ENCODE data around the gene DTWD2. TPM values are rescaled to one million over a fixed set of nuclear protein-coding genes. Genes with fewer than 3 reads are reported as not detected.
"Not testable (repeated sequence)": the region's sequence is repeated elsewhere in the genome, so short reads cannot be mapped to it uniquely, and the experiment has no call there.

The DTWD2 gene
- total and polyA plus RNA-seq, 2 experiments from 2014 or later: 2.5 to 14.1 TPM

DNA sequence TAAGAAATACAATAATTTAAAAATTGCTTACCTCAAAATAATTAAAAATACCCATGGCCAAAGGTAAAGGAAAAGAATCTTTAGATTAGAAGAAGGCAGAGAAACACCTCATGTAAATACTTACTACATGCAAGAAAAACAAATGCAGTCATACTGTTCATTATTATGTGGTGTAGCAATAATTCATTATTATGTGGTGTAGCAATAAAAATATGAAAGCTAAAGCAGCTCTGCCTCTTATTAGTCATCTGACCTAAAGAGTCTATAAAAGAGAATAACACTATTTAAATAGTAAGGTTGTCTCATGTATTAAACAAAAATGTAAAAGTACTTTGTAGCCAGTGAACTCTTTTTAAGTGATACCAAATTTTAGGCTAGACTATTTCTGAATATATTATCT lies 6.6 kb downstream of the DTWD2 start:
- Histone ChIP-seq H3K4me2 (no peak overlapping the region), H3K79me2 (peaks cover 23% of the 10 kb centered on the region), H3K9me2 (replicated peaks; ENCODE audit: insufficient read depth) (no peaks in the 10 kb centered on the region), H3K9me3 (ENCODE audit: low read depth) (no peaks in the 10 kb centered on the region), H3K4me1 (ENCODE audit: insufficient read depth) (no peaks in the 10 kb centered on the region), H3K27me3 (no peaks in the 10 kb centered on the region), H2AFZ (no peak overlapping the region), H3K4me3 (no peak overlapping the region), H4K20me1 (ENCODE audit: insufficient read depth, poor library complexity, severe bottlenecking) (no peaks in the 10 kb centered on the region), H3K36me3 (replicated peaks; ENCODE audit: insufficient read depth, low read depth) (no peaks in the 10 kb centered on the region), H3K27ac (no peak overlapping the region)
- TF ChIP-seq EZH2 (IDR thresholded peaks at IDR 0.05; ENCODE audit: borderline replicate concordance) (no peak), EZH2phosphoT487 (IDR thresholded peaks at IDR 0.05; ENCODE audit: low read depth, severe bottlenecking, unreplicated experiment) (no peak)
- TF ChIP-seq, protein P1, sequence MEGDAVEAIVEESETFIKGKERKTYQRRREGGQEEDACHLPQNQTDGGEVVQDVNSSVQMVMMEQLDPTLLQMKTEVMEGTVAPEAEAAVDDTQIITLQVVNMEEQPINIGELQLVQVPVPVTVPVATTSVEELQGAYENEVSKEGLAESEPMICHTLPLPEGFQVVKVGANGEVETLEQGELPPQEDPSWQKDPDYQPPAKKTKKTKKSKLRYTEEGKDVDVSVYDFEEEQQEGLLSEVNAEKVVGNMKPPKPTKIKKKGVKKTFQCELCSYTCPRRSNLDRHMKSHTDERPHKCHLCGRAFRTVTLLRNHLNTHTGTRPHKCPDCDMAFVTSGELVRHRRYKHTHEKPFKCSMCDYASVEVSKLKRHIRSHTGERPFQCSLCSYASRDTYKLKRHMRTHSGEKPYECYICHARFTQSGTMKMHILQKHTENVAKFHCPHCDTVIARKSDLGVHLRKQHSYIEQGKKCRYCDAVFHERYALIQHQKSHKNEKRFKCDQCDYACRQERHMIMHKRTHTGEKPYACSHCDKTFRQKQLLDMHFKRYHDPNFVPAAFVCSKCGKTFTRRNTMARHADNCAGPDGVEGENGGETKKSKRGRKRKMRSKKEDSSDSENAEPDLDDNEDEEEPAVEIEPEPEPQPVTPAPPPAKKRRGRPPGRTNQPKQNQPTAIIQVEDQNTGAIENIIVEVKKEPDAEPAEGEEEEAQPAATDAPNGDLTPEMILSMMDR (IDR thresholded peaks at IDR 0.05; ENCODE audit: poor library complexity): no peak
- DNase-seq (ENCODE audit: low spot score): no peak

DNA sequence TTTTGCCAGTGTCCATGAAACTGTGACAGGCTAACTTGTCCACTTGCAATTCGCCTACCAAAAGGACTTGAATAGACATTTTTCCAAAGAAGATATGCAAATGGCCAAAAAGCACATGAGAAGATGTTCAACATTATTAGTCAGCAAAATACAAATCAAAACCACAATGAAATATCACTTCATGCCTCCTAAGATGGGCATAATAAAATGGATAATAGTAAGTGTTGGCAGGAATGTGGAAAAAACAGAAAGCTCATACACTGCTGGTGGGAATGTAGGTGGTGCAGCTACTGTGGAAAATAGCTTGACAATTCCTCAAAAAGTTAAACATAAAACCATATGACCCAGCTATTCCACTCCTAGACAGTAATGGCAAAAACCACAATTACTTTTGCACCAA lies 7.9 kb downstream of the DTWD2 start:
- DNase-seq (ENCODE audit: low spot score): no peak
- H3K9me3 ChIP-seq (ENCODE audit: low read depth): no peaks in the 10 kb centered on the region
- no peak overlapping the region for H3K4me2 ChIP-seq
- H4K20me1 ChIP-seq (ENCODE audit: insufficient read depth, poor library complexity, severe bottlenecking): no peaks in the 10 kb centered on the region
- no peak overlapping the region for H2AFZ ChIP-seq
- H3K27me3 ChIP-seq: no peaks in the 10 kb centered on the region
- no peaks in the 10 kb centered on the region for H3K36me3 ChIP-seq (replicated peaks; ENCODE audit: insufficient read depth, low read depth)
- TF ChIP-seq, protein P1 (IDR thresholded peaks at IDR 0.05; ENCODE audit: poor library complexity): no peak
- no peak for TF ChIP-seq EZH2 (IDR thresholded peaks at IDR 0.05; ENCODE audit: borderline replicate concordance)
- no peak for TF ChIP-seq EZH2phosphoT487 (IDR thresholded peaks at IDR 0.05; ENCODE audit: low read depth, severe bottlenecking, unreplicated experiment)
- no peaks in the 10 kb centered on the region for H3K9me2 ChIP-seq (replicated peaks; ENCODE audit: insufficient read depth)
- no peaks in the 10 kb centered on the region for H3K4me1 ChIP-seq (ENCODE audit: insufficient read depth)
- H3K79me2 ChIP-seq: peaks cover 11% of the 10 kb centered on the region
- WGBS (ENCODE audit: low lambda C conversion rate, missing lambda C conversion rate): 91% methylated on average over 1 of the region's 1 CpG
- no peak overlapping the region for H3K27ac ChIP-seq
- no peak overlapping the region for H3K4me3 ChIP-seq

DNA sequence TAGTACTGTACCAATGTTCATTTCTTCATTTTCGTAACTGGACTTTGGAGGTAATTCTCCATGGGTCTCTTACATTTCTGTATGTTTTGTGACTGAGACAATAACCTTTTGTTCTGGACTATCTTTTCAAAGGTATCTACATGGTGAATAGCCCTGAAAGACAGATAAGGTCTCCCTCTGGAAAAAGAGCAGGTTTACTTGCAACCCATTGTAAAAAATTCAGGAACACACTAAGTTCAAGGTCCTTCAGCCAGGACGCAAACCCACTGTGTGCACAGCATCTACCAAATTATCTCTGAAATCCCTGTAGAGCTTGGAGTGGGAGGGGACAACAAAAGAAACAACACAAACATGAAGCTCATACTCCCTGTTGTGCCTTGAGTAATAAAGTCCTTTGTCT lies 8.3 kb downstream of the DTWD2 start:
- DNase-seq (ENCODE audit: low spot score): no peak
- 72% methylated on average over 2 of the region's 2 CpGs for WGBS (ENCODE audit: low lambda C conversion rate, missing lambda C conversion rate)
- Histone ChIP-seq H3K4me1 (ENCODE audit: insufficient read depth) (no peaks in the 10 kb centered on the region), H3K9me3 (ENCODE audit: low read depth) (no peaks in the 10 kb centered on the region), H2AFZ (no peak overlapping the region), H3K9me2 (replicated peaks; ENCODE audit: insufficient read depth) (no peaks in the 10 kb centered on the region), H3K4me3 (no peak overlapping the region), H3K27me3 (no peaks in the 10 kb centered on the region), H3K36me3 (replicated peaks; ENCODE audit: insufficient read depth, low read depth) (no peaks in the 10 kb centered on the region), H3K27ac (no peak overlapping the region), H3K4me2 (no peak overlapping the region), H3K79me2 (peaks cover 10% of the 10 kb centered on the region), H4K20me1 (ENCODE audit: insufficient read depth, poor library complexity, severe bottlenecking) (no peaks in the 10 kb centered on the region)
- TF ChIP-seq EZH2 (IDR thresholded peaks at IDR 0.05; ENCODE audit: borderline replicate concordance) (no peak), EZH2phosphoT487 (IDR thresholded peaks at IDR 0.05; ENCODE audit: low read depth, severe bottlenecking, unreplicated experiment) (no peak)
- TF ChIP-seq, protein P1 (IDR thresholded peaks at IDR 0.05; ENCODE audit: poor library complexity): no peak

DNA sequence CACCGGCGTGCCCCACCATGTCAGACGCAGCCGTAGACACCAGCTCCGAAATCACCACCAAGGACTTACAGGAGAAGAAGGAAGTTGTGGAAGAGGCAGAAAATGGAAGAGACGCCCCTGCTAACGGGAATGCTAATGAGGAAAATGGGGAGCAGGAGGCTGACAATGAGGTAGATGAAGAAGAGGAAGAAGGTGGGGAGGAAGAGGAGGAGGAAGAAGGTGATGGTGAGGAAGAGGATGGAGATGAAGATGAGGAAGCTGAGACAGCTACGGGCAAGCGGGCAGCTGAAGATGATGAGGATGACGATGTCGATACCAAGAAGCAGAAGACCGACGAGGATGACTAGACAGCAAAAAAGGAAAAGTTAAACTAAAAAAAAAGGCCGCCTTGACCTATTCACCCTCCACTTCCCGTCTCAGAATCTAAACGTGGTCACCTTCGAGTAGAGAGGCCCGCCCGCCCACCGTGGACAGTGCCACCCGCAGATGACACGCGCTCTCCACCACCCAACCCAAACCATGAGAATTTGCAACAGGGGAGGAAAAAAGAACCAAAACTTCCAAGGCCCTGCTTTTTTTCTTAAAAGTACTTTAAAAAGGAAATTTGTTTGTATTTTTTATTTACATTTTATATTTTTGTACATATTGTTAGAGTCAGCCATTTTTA lies 14.4 kb downstream of the DTWD2 start:
- not testable (repeated sequence) for H3K4me1 ChIP-seq (ENCODE audit: insufficient read depth); H3K9me2 ChIP-seq (replicated peaks; ENCODE audit: insufficient read depth); DNase-seq (ENCODE audit: low spot score); H3K27me3 ChIP-seq; H3K4me3 ChIP-seq; H3K4me2 ChIP-seq; H2AFZ ChIP-seq; H3K36me3 ChIP-seq (replicated peaks; ENCODE audit: insufficient read depth, low read depth); H3K79me2 ChIP-seq; H3K27ac ChIP-seq; H3K9me3 ChIP-seq (ENCODE audit: low read depth); H4K20me1 ChIP-seq (ENCODE audit: insufficient read depth, poor library complexity, severe bottlenecking)
- 98% methylated on average over 20 of the region's 23 CpGs for WGBS (ENCODE audit: low lambda C conversion rate, missing lambda C conversion rate)

All from hepatocyte (in vitro differentiated cells).